Kidney epithelial cell (primary cell): ENCODE measurements around the gene ELL. TPM values are rescaled to one million over a fixed set of nuclear protein-coding genes. Genes with fewer than 3 reads are reported as not detected.

Source experiments
- DNase-seq: peaks from one replicate; pipeline ENCODE4 v3.0.0-alpha.2; 2010; ENCODE audit warnings: low read depth
- H3K27me3 ChIP-seq: 2 replicates; pipeline ENCODE4 v1.6.0; 2011; ENCODE audit warnings: low read length; ENCODE audit not compliant: control insufficient read depth, insufficient read depth
- H3K36me3 ChIP-seq: 2 replicates; pipeline ENCODE4 v1.5.1; 2011; ENCODE audit warnings: low read length; ENCODE audit not compliant: control insufficient read depth, insufficient read depth
- H3K4me3 ChIP-seq: 2 replicates; pipeline ENCODE4 v1.5.1; 2011; ENCODE audit warnings: low read depth, mild to moderate bottlenecking, control low read depth, low read length
- CTCF ChIP-seq: IDR thresholded peaks from 2 replicates; pipeline ENCODE4 v1.5.1; 2011; ENCODE audit warnings: mild to moderate bottlenecking, moderate library complexity, low read length, control low read depth, inconsistent platforms; ENCODE audit not compliant: insufficient read depth, poor library complexity, severe bottlenecking
- total RNA-seq: library from RNA; depleted of rRNA; stranded (reverse); fragments of >200 nt; gene quantifications from 2 replicates; pipeline ENCODE4 v1.2.3, GENCODE V29; 2015

Gene ELL
- total RNA-seq, 1 donor from 2014 or later: 13.1 TPM

GRCh38 chr19:18478545-18479311 lies 43.1 kb downstream of the ELL start:
- Histone ChIP-seq H3K27me3 (no peaks in the 10 kb centered on the region), H3K36me3 (no peaks in the 10 kb centered on the region), H3K4me3 (no peak overlapping the region)
- DNase-seq: peak; percentile 49
- no peak for TF ChIP-seq CTCF

- Histone ChIP-seq H3K36me3 (no peaks in the 10 kb centered on the region), H3K27me3 (no peaks in the 10 kb centered on the region), H3K4me3 (no peak overlapping the region)
- TF ChIP-seq CTCF: no peak
- no peak for DNase-seq
Observed at GRCh38 chr19:18477974-18478373, 43.9 kb downstream of the ELL start.

GRCh38 chr19:18477042-18477779 lies 44.7 kb downstream of the ELL start:
- H3K4me3 ChIP-seq: no peak overlapping the region
- TF ChIP-seq CTCF: no peak
- no peak for DNase-seq
- no peaks in the 10 kb centered on the region for H3K27me3 ChIP-seq
- no peaks in the 10 kb centered on the region for H3K36me3 ChIP-seq

DNA sequence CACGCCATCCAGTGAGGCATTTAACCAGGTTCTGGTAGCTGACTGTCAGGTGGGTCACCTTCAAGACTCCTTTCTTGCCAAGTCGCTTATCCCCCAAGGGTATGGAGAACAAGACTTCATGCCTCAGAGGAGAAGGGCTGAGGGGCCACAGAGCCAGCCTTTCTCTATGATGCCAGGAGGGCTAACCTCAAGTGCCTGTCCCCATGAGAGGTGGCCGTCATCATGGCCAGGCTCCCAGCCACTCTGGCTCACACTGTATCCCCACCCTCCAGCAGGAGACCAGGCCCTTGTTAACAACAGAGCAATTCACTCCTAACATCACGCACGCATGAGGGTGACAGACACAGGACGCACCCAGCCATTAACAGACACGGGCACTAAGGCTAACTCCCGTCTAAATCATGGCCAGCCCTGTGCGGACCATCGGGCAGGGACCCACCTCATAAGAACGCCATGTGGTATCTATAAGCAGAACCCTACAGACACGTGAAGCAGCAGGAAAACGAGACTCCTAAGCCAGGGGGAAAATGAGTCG lies 45.3 kb downstream of the ELL start:
- H3K36me3 ChIP-seq: no peaks in the 10 kb centered on the region
- no peak for DNase-seq
- no peak for TF ChIP-seq CTCF

GRCh38 chr19:18475762-18476331 lies 46.0 kb downstream of the ELL start:
- no peak for TF ChIP-seq CTCF
- H3K27me3 ChIP-seq: no peaks in the 10 kb centered on the region
- no peak overlapping the region for H3K4me3 ChIP-seq
- no peaks in the 10 kb centered on the region for H3K36me3 ChIP-seq
- DNase-seq: no peak

More for the DNA sequence above, 45.3 kb downstream of the ELL start:
- Histone ChIP-seq H3K27me3 (no peaks in the 10 kb centered on the region), H3K4me3 (no peak overlapping the region)
